ENCODE results near the gene BUD23. TPM values are rescaled to one million over a fixed set of nuclear protein-coding genes. Genes with fewer than 3 reads are reported as not detected.

Gene BUD23
- total RNA-seq, 4 donors from 2014 or later: 43.2 to 51.5 (median 48.6) TPM

- intact Hi-C loops (cut with DNase I): loop anchor here (2.0 to 5.0 kb wide), 2 partner anchors 17 to 38 kb away; partner anchors contain the start of gene STX1A
Measured at GRCh38 chr7:73679709-73680108, 3.7 kb upstream of the BUD23 start.

GRCh38 chr7:73680501-73680900 lies 2.9 kb upstream of the BUD23 start:
- Histone ChIP-seq H3K9me3 (no peaks in the 10 kb centered on the region), H3K4me1 (peaks cover 31 to 61% (median 49%) of the 10 kb centered on the region in 4 donors), H3K27me3 (no peaks in the 10 kb centered on the region), H3K36me3 (peaks cover 9 to 25% (median 13%) of the 10 kb centered on the region in 4 donors), H3K27ac (replicated peaks in 1 of 4) (no peak overlapping the region), H3K4me3 (no peak overlapping the region)
- TF ChIP-seq POLR2AphosphoS5 (IDR thresholded peaks at IDR 0.05) (no peak), EP300 (IDR thresholded peaks at IDR 0.05) (no peak), POLR2A (IDR thresholded peaks at IDR 0.05; ENCODE audit: low read depth) (no peak), CTCF (IDR thresholded peaks at IDR 0.05) (no peak)
- no peak for DNase-seq (ENCODE audit: extremely low spot score)
- 91% methylated on average over 5 of the region's 7 CpGs for WGBS
- intact Hi-C loops (cut with DNase I): loop anchor here (2.0 to 5.0 kb wide), 2 partner anchors 16 to 37 kb away; partner anchors contain the start of gene STX1A

More at GRCh38 chr7:73679709-73680108, 3.7 kb upstream of the BUD23 start:
- Histone ChIP-seq H3K4me1 (peaks cover 31 to 53% (median 45%) of the 10 kb centered on the region in 4 donors), H3K36me3 (peaks cover 9 to 25% (median 13%) of the 10 kb centered on the region in 4 donors), H3K4me3 (no peak overlapping the region), H3K27ac (replicated peaks in 1 of 4) (no peak overlapping the region), H3K27me3 (no peaks in the 10 kb centered on the region), H3K9me3 (no peaks in the 10 kb centered on the region)
- 82% methylated on average over 2 of the region's 2 CpGs for WGBS
- TF ChIP-seq POLR2A (IDR thresholded peaks at IDR 0.05; ENCODE audit: low read depth) (no peak), CTCF (IDR thresholded peaks at IDR 0.05) (no peak), POLR2AphosphoS5 (IDR thresholded peaks at IDR 0.05) (no peak), EP300 (IDR thresholded peaks at IDR 0.05) (no peak)
- DNase-seq (ENCODE audit: extremely low spot score): no peak

- H3K27me3 ChIP-seq: no peaks in the 10 kb centered on the region
- peaks cover 9 to 25% (median 13%) of the 10 kb centered on the region in 4 donors for H3K36me3 ChIP-seq
- DNase-seq (ENCODE audit: extremely low spot score): no peak
- intact Hi-C loops (cut with DNase I): loop anchor here (2.0 to 5.0 kb wide), 2 partner anchors 16 to 36 kb away; partner anchors contain the start of gene STX1A
- H3K4me3 ChIP-seq: no peak overlapping the region
- H3K9me3 ChIP-seq: no peaks in the 10 kb centered on the region
- H3K4me1 ChIP-seq: peaks cover 31 to 61% (median 50%) of the 10 kb centered on the region in 4 donors
- TF ChIP-seq CTCF (IDR thresholded peaks at IDR 0.05) (no peak), EP300 (IDR thresholded peaks at IDR 0.05) (no peak), POLR2A (IDR thresholded peaks at IDR 0.05; ENCODE audit: low read depth) (no peak), POLR2AphosphoS5 (IDR thresholded peaks at IDR 0.05) (no peak)
- 71% methylated on average over 7 of the region's 8 CpGs for WGBS
- H3K27ac ChIP-seq (replicated peaks in 1 of 4): no peak overlapping the region
Measured at GRCh38 chr7:73681031-73681430, 2.4 kb upstream of the BUD23 start.

- peaks cover 31 to 61% (median 50%) of the 10 kb centered on the region in 4 donors for H3K4me1 ChIP-seq
- no peak for DNase-seq (ENCODE audit: extremely low spot score)
- TF ChIP-seq CTCF (IDR thresholded peaks at IDR 0.05) (no peak), EP300 (IDR thresholded peaks at IDR 0.05) (no peak), POLR2A (IDR thresholded peaks at IDR 0.05; ENCODE audit: low read depth) (no peak), POLR2AphosphoS5 (IDR thresholded peaks at IDR 0.05) (no peak)
- peak overlapping the region; percentile 71 to 97 (median 80) for H3K4me3 ChIP-seq
- intact Hi-C loops (cut with DNase I): loop anchor here (5.0 kb wide), 1 partner anchor 35 kb away; the partner anchor contains the start of gene STX1A
- no peaks in the 10 kb centered on the region for H3K9me3 ChIP-seq
- no peaks in the 10 kb centered on the region for H3K27me3 ChIP-seq
- H3K36me3 ChIP-seq: peaks cover 21 to 37% (median 24%) of the 10 kb centered on the region in 4 donors
- 0% methylated on average over 22 of the region's 33 CpGs for WGBS
- H3K27ac ChIP-seq (replicated peaks in 1 of 4): peak overlapping the region; percentile 79 to 87 (median 85)
Measured at GRCh38 chr7:73682745-73683055, 697 bp upstream of the BUD23 start.

Measured in esophagus muscularis mucosa (tissue), 4 donors.